ENCODE measurements around the gene RNF214.
A peak's percentile ranks its signal among the peaks of the same experiment; 100 is the strongest.

RNF214 gene

GRCh38 chr11:117198613-117199012, 33.9 kb upstream of the RNF214 start:
- TF ChIP-seq, protein P1, sequence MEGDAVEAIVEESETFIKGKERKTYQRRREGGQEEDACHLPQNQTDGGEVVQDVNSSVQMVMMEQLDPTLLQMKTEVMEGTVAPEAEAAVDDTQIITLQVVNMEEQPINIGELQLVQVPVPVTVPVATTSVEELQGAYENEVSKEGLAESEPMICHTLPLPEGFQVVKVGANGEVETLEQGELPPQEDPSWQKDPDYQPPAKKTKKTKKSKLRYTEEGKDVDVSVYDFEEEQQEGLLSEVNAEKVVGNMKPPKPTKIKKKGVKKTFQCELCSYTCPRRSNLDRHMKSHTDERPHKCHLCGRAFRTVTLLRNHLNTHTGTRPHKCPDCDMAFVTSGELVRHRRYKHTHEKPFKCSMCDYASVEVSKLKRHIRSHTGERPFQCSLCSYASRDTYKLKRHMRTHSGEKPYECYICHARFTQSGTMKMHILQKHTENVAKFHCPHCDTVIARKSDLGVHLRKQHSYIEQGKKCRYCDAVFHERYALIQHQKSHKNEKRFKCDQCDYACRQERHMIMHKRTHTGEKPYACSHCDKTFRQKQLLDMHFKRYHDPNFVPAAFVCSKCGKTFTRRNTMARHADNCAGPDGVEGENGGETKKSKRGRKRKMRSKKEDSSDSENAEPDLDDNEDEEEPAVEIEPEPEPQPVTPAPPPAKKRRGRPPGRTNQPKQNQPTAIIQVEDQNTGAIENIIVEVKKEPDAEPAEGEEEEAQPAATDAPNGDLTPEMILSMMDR (conservative IDR thresholded peaks at IDR 0.05; ENCODE audit: low read depth, low read length): no peak
- peak overlapping the region; percentile 39 for H3K4me3 ChIP-seq (ENCODE audit: low read length)
- DNase-seq (ENCODE audit: low read depth): no peak

- DNase-seq (ENCODE audit: low read depth): peak; percentile 52
Measured at GRCh38 chr11:117199053-117199915, 33.2 kb upstream of the RNF214 start, which contains the start of gene TAGLN. TAGLN (plus strand) TSS chr11:117199370; CDS start chr11:117203014, 3,644 bp downstream.

DNA sequence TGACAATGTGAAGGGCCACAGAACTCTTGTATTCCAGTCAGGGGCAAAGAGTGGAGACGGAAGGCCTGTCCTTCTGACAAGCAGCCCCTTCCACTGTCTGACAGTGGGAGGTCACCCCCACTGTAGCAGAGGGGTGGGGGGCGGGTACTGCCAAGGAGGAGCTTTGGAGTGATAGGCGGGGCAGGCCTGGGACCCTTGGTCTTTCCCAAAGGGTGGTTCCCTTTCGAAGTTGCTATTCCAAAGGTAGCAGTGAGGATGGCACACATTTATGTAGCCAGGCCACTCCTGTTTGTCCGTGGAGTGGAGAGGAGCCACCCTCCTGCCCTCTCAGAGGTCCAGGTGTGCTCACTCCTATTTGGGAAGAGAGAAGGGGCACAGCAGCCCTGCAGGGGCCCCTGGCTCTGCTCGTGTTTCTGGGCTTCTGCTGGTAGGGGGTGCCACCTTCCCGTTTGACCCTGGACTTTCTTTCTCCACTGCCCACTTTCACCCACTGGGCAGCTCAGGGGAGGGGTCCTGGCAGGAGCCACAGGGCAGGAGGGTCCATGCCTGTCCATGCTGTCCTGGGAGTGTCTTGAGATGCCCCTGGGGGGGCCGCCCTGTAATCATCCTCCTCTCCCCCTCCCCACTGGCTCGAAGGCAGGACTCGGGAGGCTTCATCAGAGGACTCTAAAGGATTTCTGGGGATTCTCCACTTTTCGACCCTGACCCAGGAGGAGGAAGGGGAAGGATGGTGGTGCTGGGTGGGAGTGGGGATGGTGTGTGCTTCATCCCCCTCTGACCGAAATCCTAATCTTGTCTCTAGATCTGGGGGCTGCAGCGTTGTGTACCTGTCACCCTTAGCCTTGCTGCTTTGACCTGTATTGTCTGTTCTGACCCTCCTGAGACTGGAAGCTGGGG, 32.3 kb upstream of the RNF214 start:
- peak overlapping the region; percentile 39 for H3K4me3 ChIP-seq (ENCODE audit: low read length)
- TF ChIP-seq, protein P1 (conservative IDR thresholded peaks at IDR 0.05; ENCODE audit: low read depth, low read length): no peak
- DNase-seq (ENCODE audit: low read depth): no peak

More at GRCh38 chr11:117199053-117199915, 33.2 kb upstream of the RNF214 start, which contains the start of gene TAGLN:
- TF ChIP-seq, protein P1 (conservative IDR thresholded peaks at IDR 0.05; ENCODE audit: low read depth, low read length): no peak
- peak within 1 kb of the TSS; percentile 39 for H3K4me3 ChIP-seq (ENCODE audit: low read length)

DNA sequence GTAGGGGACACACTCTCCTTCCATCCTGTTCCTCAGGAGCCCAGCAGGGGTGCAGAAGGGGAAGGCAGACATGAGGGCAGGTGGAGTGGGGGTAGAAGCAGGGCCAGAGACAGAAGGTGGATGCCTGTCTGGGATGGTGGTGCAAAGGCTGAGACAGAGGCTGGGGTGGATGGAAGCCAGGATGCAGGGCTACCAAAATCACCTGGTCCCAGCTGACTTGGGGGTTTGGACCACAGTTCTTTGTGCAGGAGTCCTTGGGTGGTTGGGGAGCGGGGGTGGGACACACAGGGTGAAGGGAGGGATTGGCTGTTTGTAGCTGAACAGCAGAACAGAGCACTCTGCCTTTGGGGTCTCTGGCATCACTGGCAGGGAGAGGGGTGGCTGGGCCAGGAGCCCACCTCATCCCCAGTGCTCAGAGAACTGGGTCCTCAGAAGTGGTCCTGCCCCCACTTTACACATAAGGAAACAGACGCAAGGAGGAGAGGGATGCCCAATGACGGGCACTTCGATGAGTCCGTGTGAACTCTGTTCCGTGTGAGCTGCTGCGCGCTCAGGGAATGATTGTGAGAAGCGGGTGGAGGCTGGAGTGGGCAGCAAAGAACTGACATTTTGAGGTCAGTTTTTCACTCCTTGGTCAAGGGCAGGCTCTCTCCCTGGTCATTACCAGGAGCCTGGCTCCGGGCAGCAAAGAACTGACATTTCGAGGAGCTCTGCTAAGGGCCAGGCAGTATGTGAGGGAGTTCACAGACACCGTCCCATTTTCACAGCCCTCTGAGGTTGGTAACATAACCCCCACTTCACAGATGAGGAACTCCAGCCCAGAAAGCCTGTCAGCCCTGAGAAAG, 31.4 kb upstream of the RNF214 start:
- DNase-seq (ENCODE audit: low read depth): no peak
- H3K4me3 ChIP-seq (ENCODE audit: low read length): peak overlapping the region; percentile 39
- TF ChIP-seq, protein P1 (conservative IDR thresholded peaks at IDR 0.05; ENCODE audit: low read depth, low read length): no peak

DNA sequence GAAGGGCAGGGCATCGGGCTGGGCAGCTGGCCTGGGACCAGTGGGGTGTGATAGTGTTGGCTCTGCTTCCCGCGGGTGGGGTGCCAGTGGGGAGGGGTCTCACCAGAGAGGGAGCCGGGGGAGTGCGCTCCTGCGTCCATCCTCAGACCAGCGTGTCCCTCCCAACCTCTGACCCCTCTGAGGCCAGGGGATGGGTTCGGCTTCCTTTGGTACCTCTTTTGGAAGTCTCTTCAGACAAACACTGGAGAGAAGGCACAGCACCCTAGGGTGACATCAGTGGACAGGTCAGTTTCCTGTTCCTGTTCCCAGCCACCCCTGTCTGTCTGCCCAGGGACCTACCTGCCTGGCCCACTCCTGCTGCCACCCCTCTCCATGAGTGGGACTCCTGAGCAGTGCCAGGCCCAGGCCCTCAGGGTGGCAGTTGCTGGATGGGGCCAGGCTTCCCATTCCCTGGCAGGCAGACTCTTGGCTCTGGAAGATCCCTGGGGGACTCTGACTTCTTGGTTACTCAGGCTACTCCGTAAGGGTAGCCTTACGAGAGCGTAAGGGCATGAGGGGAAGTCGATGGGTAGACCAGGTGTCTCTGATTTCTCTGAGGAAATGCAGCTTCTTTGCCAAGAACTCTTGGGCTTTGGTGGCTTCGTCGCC, 30.7 kb upstream of the RNF214 start:
- no peak overlapping the region for H3K4me3 ChIP-seq (ENCODE audit: low read length)
- TF ChIP-seq, protein P1 (conservative IDR thresholded peaks at IDR 0.05; ENCODE audit: low read depth, low read length): no peak
- no peak for DNase-seq (ENCODE audit: low read depth)
